ENCODE data around the gene IGF1R. TPM values are rescaled to one million over a fixed set of nuclear protein-coding genes. Genes with fewer than 3 reads are reported as not detected.

IGF1R gene
- polyA plus RNA-seq, 1 experiment, result 36.2 TPM

GRCh38 chr15:98791046-98791701 lies 142.8 kb downstream of the IGF1R start:
- ChIA-PET POLR2A (no interaction called here), CTCF (interaction anchor here (0.9 to 2.0 kb wide), 5 partner anchors 12 to 285 kb away, joined by 3 to 8 read pairs (median 3); no protein-coding TSS in a partner anchor)

GRCh38 chr15:98792117-98792516 lies 143.8 kb downstream of the IGF1R start:
- ChIA-PET CTCF (interaction anchor here (2.0 kb wide), 1 partner anchor 13 kb away, joined by 8 read pairs; no protein-coding TSS in a partner anchor), POLR2A (no interaction called here)
- TF ChIP-seq CTCF (IDR thresholded peaks at IDR 0.05; ENCODE audit: insufficient read depth, low read depth, low read length), result no peak

More at GRCh38 chr15:98791046-98791701, 142.8 kb downstream of the IGF1R start:
- H3K4me3 ChIP-seq (ENCODE audit: low read depth, low read length), result no peak overlapping the region
- DNase-seq (ENCODE audit: low read depth), result no peak
- no peaks in the 10 kb centered on the region for H3K27me3 ChIP-seq (ENCODE audit: control insufficient read depth, insufficient read depth, low read length)
- H3K36me3 ChIP-seq (ENCODE audit: control insufficient read depth, insufficient read depth, low read length), result no peaks in the 10 kb centered on the region
- no peak for TF ChIP-seq CTCF (IDR thresholded peaks at IDR 0.05; ENCODE audit: insufficient read depth, low read depth, low read length)

GRCh38 chr15:98794211-98794610 lies 145.9 kb downstream of the IGF1R start:
- ChIA-PET CTCF (interaction anchor here (1.1 kb wide), 1 partner anchor 15 kb away, joined by 3 read pairs; no protein-coding TSS in a partner anchor), POLR2A (no interaction called here)
- DNase-seq (ENCODE audit: low read depth), result no peak
- TF ChIP-seq CTCF (IDR thresholded peaks at IDR 0.05; ENCODE audit: insufficient read depth, low read depth, low read length), result no peak
- Histone ChIP-seq H3K27me3 (ENCODE audit: control insufficient read depth, insufficient read depth, low read length) (no peaks in the 10 kb centered on the region), H3K4me3 (ENCODE audit: low read depth, low read length) (no peak overlapping the region), H3K36me3 (ENCODE audit: control insufficient read depth, insufficient read depth, low read length) (no peaks in the 10 kb centered on the region)

More at GRCh38 chr15:98792117-98792516, 143.8 kb downstream of the IGF1R start:
- DNase-seq (ENCODE audit: low read depth), result no peak
- Histone ChIP-seq H3K27me3 (ENCODE audit: control insufficient read depth, insufficient read depth, low read length) (no peaks in the 10 kb centered on the region), H3K4me3 (ENCODE audit: low read depth, low read length) (no peak overlapping the region), H3K36me3 (ENCODE audit: control insufficient read depth, insufficient read depth, low read length) (no peaks in the 10 kb centered on the region)

- no peak for DNase-seq (ENCODE audit: low read depth)
- Histone ChIP-seq H3K36me3 (ENCODE audit: control insufficient read depth, insufficient read depth, low read length) (no peaks in the 10 kb centered on the region), H3K4me3 (ENCODE audit: low read depth, low read length) (no peak overlapping the region), H3K27me3 (ENCODE audit: control insufficient read depth, insufficient read depth, low read length) (no peaks in the 10 kb centered on the region)
- ChIA-PET POLR2A (no interaction called here), CTCF (interaction anchor here (1.1 kb wide), 1 partner anchor 16 kb away, joined by 3 read pairs; no protein-coding TSS in a partner anchor)
- TF ChIP-seq CTCF (IDR thresholded peaks at IDR 0.05; ENCODE audit: insufficient read depth, low read depth, low read length), result no peak
These were observed 146.4 kb downstream of the IGF1R start for GRCh38 chr15:98794748-98795147.

GRCh38 chr15:98795980-98796379 lies 147.6 kb downstream of the IGF1R start:
- no peaks in the 10 kb centered on the region for H3K36me3 ChIP-seq (ENCODE audit: control insufficient read depth, insufficient read depth, low read length)
- no peak for DNase-seq (ENCODE audit: low read depth)
- CTCF ChIA-PET, result no interaction called here
- no peaks in the 10 kb centered on the region for H3K27me3 ChIP-seq (ENCODE audit: control insufficient read depth, insufficient read depth, low read length)
- no peak for TF ChIP-seq CTCF (IDR thresholded peaks at IDR 0.05; ENCODE audit: insufficient read depth, low read depth, low read length)
- POLR2A ChIA-PET, result no interaction called here
- no peak overlapping the region for H3K4me3 ChIP-seq (ENCODE audit: low read depth, low read length)
